Nephron progenitor cell (in vitro differentiated cells): Measurements from ENCODE around the gene OR5I1.

Experiments used
- DNase-seq: peaks from one replicate; pipeline ENCODE4 v3.0.0; 2021
- H3K27ac Mint-ChIP-seq: 2 replicates; pipeline ENCODE4 v1.8.0; 2021; ENCODE audit warnings: mild to moderate bottlenecking, moderate library complexity, mixed read lengths
- H3K27me3 Mint-ChIP-seq: 2 replicates; pipeline ENCODE4 v1.8.0; 2021; ENCODE audit warnings: mild to moderate bottlenecking, low read depth, mixed read lengths; ENCODE audit not compliant: poor library complexity
- H3K36me3 Mint-ChIP-seq: 2 replicates; pipeline ENCODE4 v1.8.0; 2021; ENCODE audit warnings: low read depth, mixed read lengths
- H3K4me1 Mint-ChIP-seq: 2 replicates; pipeline ENCODE4 v1.8.0; 2021; ENCODE audit warnings: mixed read lengths
- H3K4me3 Mint-ChIP-seq: 2 replicates; pipeline ENCODE4 v1.8.0; 2021; ENCODE audit warnings: mild to moderate bottlenecking, moderate library complexity, mixed read lengths
- H3K9me3 Mint-ChIP-seq: 2 replicates; pipeline ENCODE4 v1.8.0; 2021; ENCODE audit warnings: mild to moderate bottlenecking, moderate library complexity, mixed read lengths
- TF ChIP-seq, protein P1 (sequence below): fragments of 200-600 bp; sonication (generic); IDR thresholded peaks from 2 replicates; pipeline ENCODE4 v1.5.0; 2021; ENCODE audit warnings: antibody characterized with exemption

OR5I1 gene

DNA sequence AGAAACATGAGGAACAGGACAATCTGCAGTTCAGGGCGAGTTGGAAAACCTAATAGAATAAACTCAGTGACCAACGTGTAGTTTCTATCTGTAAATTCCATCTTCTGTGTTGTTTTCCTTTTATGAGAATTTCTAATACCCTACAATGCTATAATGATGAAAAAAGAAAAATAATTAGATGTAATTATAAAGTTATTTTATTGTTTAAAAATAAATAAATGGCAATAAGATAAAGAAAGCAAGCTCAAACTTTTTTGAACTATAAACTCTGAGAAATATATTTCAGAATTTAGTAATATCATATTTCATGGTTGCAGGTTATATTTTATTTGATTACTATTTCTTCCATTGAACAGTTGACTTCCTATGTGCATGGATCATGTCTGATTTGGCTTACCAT, at the start of gene OR5I1:
OR5I1 (minus strand) TSS at position 101 of the 400 bp plus-strand sequence; CDS start at position 101, 0 bp downstream.
- Mint-ChIP-seq H3K4me3 (no peak within 1 kb of the TSS), H3K27me3 (no peaks in the 10 kb centered on the region), H3K9me3 (peaks cover 4% of the 10 kb centered on the region), H3K36me3 (no peaks in the 10 kb centered on the region), H3K4me1 (no peaks in the 10 kb centered on the region), H3K27ac (no peak within 1 kb of the TSS)
- TF ChIP-seq, protein P1, sequence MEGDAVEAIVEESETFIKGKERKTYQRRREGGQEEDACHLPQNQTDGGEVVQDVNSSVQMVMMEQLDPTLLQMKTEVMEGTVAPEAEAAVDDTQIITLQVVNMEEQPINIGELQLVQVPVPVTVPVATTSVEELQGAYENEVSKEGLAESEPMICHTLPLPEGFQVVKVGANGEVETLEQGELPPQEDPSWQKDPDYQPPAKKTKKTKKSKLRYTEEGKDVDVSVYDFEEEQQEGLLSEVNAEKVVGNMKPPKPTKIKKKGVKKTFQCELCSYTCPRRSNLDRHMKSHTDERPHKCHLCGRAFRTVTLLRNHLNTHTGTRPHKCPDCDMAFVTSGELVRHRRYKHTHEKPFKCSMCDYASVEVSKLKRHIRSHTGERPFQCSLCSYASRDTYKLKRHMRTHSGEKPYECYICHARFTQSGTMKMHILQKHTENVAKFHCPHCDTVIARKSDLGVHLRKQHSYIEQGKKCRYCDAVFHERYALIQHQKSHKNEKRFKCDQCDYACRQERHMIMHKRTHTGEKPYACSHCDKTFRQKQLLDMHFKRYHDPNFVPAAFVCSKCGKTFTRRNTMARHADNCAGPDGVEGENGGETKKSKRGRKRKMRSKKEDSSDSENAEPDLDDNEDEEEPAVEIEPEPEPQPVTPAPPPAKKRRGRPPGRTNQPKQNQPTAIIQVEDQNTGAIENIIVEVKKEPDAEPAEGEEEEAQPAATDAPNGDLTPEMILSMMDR: no peak
- no peak for DNase-seq

DNA sequence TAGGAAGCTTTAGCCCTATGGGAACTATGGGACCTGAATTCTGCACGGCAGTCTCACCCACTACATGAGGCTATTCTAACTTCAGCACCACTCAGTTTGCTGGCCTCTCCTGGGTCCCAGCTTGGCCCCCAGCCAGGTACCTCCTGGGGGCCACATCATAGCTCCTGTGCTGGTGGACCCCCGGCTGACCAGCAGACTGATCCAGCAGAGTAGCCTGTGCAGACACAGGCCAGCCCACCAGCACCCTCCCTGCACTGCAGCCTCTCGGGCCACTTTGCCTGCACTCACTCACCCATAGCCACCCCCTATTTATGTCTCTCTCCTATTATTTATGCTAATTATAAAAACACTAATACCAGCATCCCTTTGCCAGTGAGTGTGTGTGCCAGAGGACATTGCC, 34.7 kb upstream of the OR5I1 start:
- no peak overlapping the region for H3K27ac Mint-ChIP-seq
- H3K36me3 Mint-ChIP-seq: no peaks in the 10 kb centered on the region
- no peak for DNase-seq
- H3K9me3 Mint-ChIP-seq: no peaks in the 10 kb centered on the region
- no peak overlapping the region for H3K4me3 Mint-ChIP-seq
- TF ChIP-seq, protein P1: no peak
- no peaks in the 10 kb centered on the region for H3K4me1 Mint-ChIP-seq
- H3K27me3 Mint-ChIP-seq: no peaks in the 10 kb centered on the region

DNA sequence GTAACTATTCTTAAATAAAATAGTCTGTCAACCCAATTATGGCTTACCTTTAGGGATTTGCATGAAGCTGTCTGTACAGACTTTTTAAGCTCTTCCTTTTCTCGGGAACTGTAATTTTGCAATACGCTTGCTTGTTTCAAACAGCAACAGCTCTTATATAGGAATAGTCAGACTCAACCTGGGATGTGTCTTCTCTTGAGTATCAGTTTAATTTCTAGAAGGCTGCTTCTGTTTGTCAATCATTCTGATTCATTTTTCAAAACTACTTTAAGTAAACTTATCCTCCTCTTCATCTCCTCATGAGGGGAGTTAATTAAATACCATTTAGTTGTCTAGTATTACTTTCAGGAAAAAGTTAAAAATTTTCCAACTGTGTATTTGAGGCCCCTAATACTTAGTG, 33.6 kb upstream of the OR5I1 start, which contains the start of gene OR10AG1:
OR10AG1 (minus strand) TSS at position 101 of the 400 bp plus-strand sequence; CDS start at position 63, 38 bp downstream.
- TF ChIP-seq, protein P1: no peak
- Mint-ChIP-seq H3K9me3 (no peaks in the 10 kb centered on the region), H3K4me1 (no peaks in the 10 kb centered on the region), H3K36me3 (no peaks in the 10 kb centered on the region), H3K4me3 (no peak within 1 kb of the TSS), H3K27ac (no peak within 1 kb of the TSS), H3K27me3 (no peaks in the 10 kb centered on the region)
- no peak for DNase-seq

DNA sequence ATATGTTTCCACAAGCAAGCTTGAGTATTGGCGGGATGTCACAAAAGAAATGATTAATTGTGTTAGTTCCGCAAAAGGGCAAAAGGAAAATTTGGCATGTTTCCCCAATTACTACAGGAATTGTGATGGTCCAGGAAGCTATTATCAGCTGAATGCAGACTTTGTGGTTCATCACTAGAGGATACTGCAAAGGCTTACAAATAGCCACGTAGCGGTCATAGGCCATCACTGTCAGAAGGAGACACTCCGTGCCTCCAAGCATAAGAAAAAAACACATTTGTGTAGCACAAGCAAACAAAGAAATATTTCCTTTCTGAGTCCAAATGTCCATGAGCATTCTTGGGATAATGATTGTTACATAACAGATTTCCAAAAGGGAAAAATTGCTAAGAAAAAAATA, 31.7 kb upstream of the OR5I1 start:
- no peak overlapping the region for H3K4me3 Mint-ChIP-seq
- TF ChIP-seq, protein P1: no peak
- no peak overlapping the region for H3K27ac Mint-ChIP-seq
- H3K9me3 Mint-ChIP-seq: no peaks in the 10 kb centered on the region
- no peaks in the 10 kb centered on the region for H3K4me1 Mint-ChIP-seq
- no peak for DNase-seq
- H3K27me3 Mint-ChIP-seq: no peaks in the 10 kb centered on the region
- no peaks in the 10 kb centered on the region for H3K36me3 Mint-ChIP-seq

DNA sequence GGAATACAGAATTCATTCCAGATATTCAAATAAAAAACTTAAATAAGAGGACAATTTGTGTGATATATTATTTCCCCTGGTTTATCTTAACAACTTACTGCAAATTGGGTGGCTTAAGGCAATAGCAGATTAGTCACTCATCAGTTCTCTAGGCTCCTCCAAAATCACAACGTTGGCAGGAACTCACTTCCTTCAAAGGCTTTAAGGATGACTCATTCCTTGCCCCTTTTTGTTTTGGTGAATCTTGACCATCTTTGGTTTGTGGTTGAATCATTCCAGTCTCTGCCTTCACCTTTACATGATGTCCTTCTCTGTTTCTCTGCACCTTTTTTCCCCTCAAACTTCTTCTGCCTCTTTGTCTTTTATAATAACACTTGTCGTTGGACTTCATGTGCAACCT, 30.2 kb upstream of the OR5I1 start:
- DNase-seq: no peak
- H3K27me3 Mint-ChIP-seq: no peaks in the 10 kb centered on the region
- TF ChIP-seq, protein P1: no peak
- H3K36me3 Mint-ChIP-seq: no peaks in the 10 kb centered on the region
- no peak overlapping the region for H3K4me3 Mint-ChIP-seq
- no peaks in the 10 kb centered on the region for H3K9me3 Mint-ChIP-seq
- H3K27ac Mint-ChIP-seq: no peak overlapping the region
- no peaks in the 10 kb centered on the region for H3K4me1 Mint-ChIP-seq

DNA sequence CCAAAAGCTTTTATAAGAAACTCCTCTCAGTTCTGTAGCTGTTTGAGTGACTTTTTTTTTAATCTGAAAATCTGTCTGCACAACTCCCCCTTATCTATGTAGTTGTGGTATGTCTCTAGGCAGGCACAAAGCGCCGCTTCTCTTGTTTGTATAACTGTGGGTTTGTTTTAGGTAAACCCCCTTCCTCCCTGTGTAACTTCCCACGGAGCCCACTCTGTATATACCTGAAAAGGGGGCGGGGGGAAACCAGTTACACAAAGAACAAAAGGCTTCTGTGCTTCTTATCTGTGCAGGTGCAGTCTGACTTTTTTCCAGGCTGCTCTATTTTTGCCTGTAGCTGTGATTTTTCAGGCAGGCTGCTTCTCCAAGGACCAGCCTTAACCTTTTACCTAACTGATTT, 20.3 kb upstream of the OR5I1 start:
- Mint-ChIP-seq H3K4me1 (no peaks in the 10 kb centered on the region), H3K27me3 (peaks cover 2% of the 10 kb centered on the region), H3K9me3 (no peaks in the 10 kb centered on the region), H3K27ac (no peak overlapping the region), H3K36me3 (no peaks in the 10 kb centered on the region), H3K4me3 (no peak overlapping the region)
- DNase-seq: no peak
- TF ChIP-seq, protein P1: no peak
